ENCODE measurements around the gene ANKRD36C. TPM values are rescaled to one million over a fixed set of nuclear protein-coding genes. Genes with fewer than 3 reads are reported as not detected.
"Not testable (repeated sequence)": the region's sequence is repeated elsewhere in the genome, so short reads cannot be mapped to it uniquely, and the experiment has no call there.

The ANKRD36C gene
- total RNA-seq, 2 experiments from 2014 or later = 37.4 to 41.5 TPM

- TF ChIP-seq CTCF (IDR thresholded peaks at IDR 0.05) = no peak
- Mint-ChIP-seq H3K27me3 (no peaks in the 10 kb centered on the region), H3K4me3 (no peak overlapping the region), H3K27ac (no peak overlapping the region), H3K9me3 (peaks cover 4% of the 10 kb centered on the region), H3K4me1 (ENCODE audit: low read depth) (no peaks in the 10 kb centered on the region), H3K36me3 (ENCODE audit: low read depth) (peaks cover 58% of the 10 kb centered on the region)
- ATAC-seq (no peak), DNase-seq (no peak)
- intact Hi-C loops (cut with micrococcal nuclease) = no loop called here
- ChIA-PET CTCF (no interaction called here), POLR2A (no interaction called here)
These were observed 155.5 kb downstream of the ANKRD36C start for GRCh38 chr2:95836151-95836550.

- H3K27ac Mint-ChIP-seq; H3K27me3 Mint-ChIP-seq; DNase-seq; ATAC-seq; H3K4me3 Mint-ChIP-seq; CTCF ChIA-PET; intact Hi-C loops (cut with micrococcal nuclease); H3K4me1 Mint-ChIP-seq (ENCODE audit: low read depth): not testable (repeated sequence)
- POLR2A ChIA-PET = interaction anchor here (0.6 kb wide), 1 partner anchor 795 kb away, joined by 4 read pairs; no protein-coding TSS in a partner anchor
- H3K36me3 Mint-ChIP-seq (ENCODE audit: low read depth) = peaks cover 66% of the 10 kb centered on the region
- H3K9me3 Mint-ChIP-seq = peaks cover 13% of the 10 kb centered on the region
These were observed 157.3 kb downstream of the ANKRD36C start for GRCh38 chr2:95834077-95835013.

- Mint-ChIP-seq H3K9me3 (peaks cover 51% of the 10 kb centered on the region), H3K36me3 (ENCODE audit: low read depth) (peaks cover 30% of the 10 kb centered on the region)
- H3K27me3 Mint-ChIP-seq; CTCF ChIA-PET; ATAC-seq; H3K4me3 Mint-ChIP-seq; H3K27ac Mint-ChIP-seq; intact Hi-C loops (cut with micrococcal nuclease); H3K4me1 Mint-ChIP-seq (ENCODE audit: low read depth); POLR2A ChIA-PET; DNase-seq: not testable (repeated sequence)
These were observed 167.4 kb downstream of the ANKRD36C start for GRCh38 chr2:95824218-95824617.

- DNase-seq; POLR2A ChIA-PET; H3K27me3 Mint-ChIP-seq; intact Hi-C loops (cut with micrococcal nuclease); H3K27ac Mint-ChIP-seq; H3K4me1 Mint-ChIP-seq (ENCODE audit: low read depth); ATAC-seq; H3K4me3 Mint-ChIP-seq; CTCF ChIA-PET: not testable (repeated sequence)
- H3K36me3 Mint-ChIP-seq (ENCODE audit: low read depth) = peaks cover 31% of the 10 kb centered on the region
- peaks cover 47% of the 10 kb centered on the region for H3K9me3 Mint-ChIP-seq
These were observed 174.1 kb downstream of the ANKRD36C start for GRCh38 chr2:95817521-95817920.

GRCh38 chr2:95813311-95813710 lies 178.3 kb downstream of the ANKRD36C start:
- peaks cover 28% of the 10 kb centered on the region for H3K36me3 Mint-ChIP-seq (ENCODE audit: low read depth)
- H3K27me3 Mint-ChIP-seq; intact Hi-C loops (cut with micrococcal nuclease); CTCF ChIA-PET; H3K4me1 Mint-ChIP-seq (ENCODE audit: low read depth); DNase-seq; H3K4me3 Mint-ChIP-seq; POLR2A ChIA-PET; ATAC-seq; H3K27ac Mint-ChIP-seq: not testable (repeated sequence)
- H3K9me3 Mint-ChIP-seq = peaks cover 26% of the 10 kb centered on the region

- Mint-ChIP-seq H3K9me3 (peaks cover 24% of the 10 kb centered on the region), H3K27me3 (no peaks in the 10 kb centered on the region), H3K4me1 (ENCODE audit: low read depth) (no peaks in the 10 kb centered on the region), H3K27ac (no peak overlapping the region), H3K4me3 (no peak overlapping the region), H3K36me3 (ENCODE audit: low read depth) (peaks cover 9% of the 10 kb centered on the region)
- POLR2A ChIA-PET = no interaction called here
- no peak for TF ChIP-seq CTCF (IDR thresholded peaks at IDR 0.05)
- DNase-seq (no peak), ATAC-seq (no peak)
- intact Hi-C loops (cut with micrococcal nuclease) = no loop called here
- CTCF ChIA-PET = no interaction called here
These were observed 191.7 kb downstream of the ANKRD36C start for GRCh38 chr2:95799892-95800291.

GRCh38 chr2:95799147-95799889 lies 192.3 kb downstream of the ANKRD36C start:
- ATAC-seq; H3K27me3 Mint-ChIP-seq; H3K36me3 Mint-ChIP-seq (ENCODE audit: low read depth); H3K27ac Mint-ChIP-seq; DNase-seq; H3K4me3 Mint-ChIP-seq; H3K4me1 Mint-ChIP-seq (ENCODE audit: low read depth); CTCF ChIA-PET; POLR2A ChIA-PET; intact Hi-C loops (cut with micrococcal nuclease): not testable (repeated sequence)
- peaks cover 18% of the 10 kb centered on the region for H3K9me3 Mint-ChIP-seq

- CTCF ChIA-PET; DNase-seq; H3K4me3 Mint-ChIP-seq; ATAC-seq; POLR2A ChIA-PET; H3K27ac Mint-ChIP-seq; H3K36me3 Mint-ChIP-seq (ENCODE audit: low read depth); H3K4me1 Mint-ChIP-seq (ENCODE audit: low read depth); H3K9me3 Mint-ChIP-seq; intact Hi-C loops (cut with micrococcal nuclease); H3K27me3 Mint-ChIP-seq: not testable (repeated sequence)
These were observed 195.2 kb downstream of the ANKRD36C start for GRCh38 chr2:95796249-95797099.

- H3K4me1 Mint-ChIP-seq (ENCODE audit: low read depth); H3K4me3 Mint-ChIP-seq; DNase-seq; ATAC-seq; POLR2A ChIA-PET; H3K36me3 Mint-ChIP-seq (ENCODE audit: low read depth); H3K27ac Mint-ChIP-seq; H3K9me3 Mint-ChIP-seq; intact Hi-C loops (cut with micrococcal nuclease); H3K27me3 Mint-ChIP-seq; CTCF ChIA-PET: not testable (repeated sequence)
These were observed 197.7 kb downstream of the ANKRD36C start for GRCh38 chr2:95793970-95794369.

All from activated CD8-positive, alpha-beta T cell treated with anti-CD3 and anti-CD28 coated beads for 36 hours (primary cell).